Measurements from ENCODE around the gene MAT1A.
"Not testable (repeated sequence)": the region's sequence is repeated elsewhere in the genome, so short reads cannot be mapped to it uniquely, and the experiment has no call there.

GRCh38 chr10:80249906-80250305 is 39.6 kb downstream of the MAT1A start:
- not testable (repeated sequence) for TF ChIP-seq CTCF, POLR2A (IDR thresholded peaks at IDR 0.05)
